DMS 273 (cell line): ENCODE data around the gene LCE1D.
A peak's percentile ranks its signal among the peaks of the same experiment; 100 is the strongest.

Source experiments
- DNase-seq: peaks from one replicate; lab custom pipeline; 2025; ENCODE audit not compliant: unreplicated experiment; lab: John Stamatoyannopoulos, UW

The LCE1D gene, protein sequence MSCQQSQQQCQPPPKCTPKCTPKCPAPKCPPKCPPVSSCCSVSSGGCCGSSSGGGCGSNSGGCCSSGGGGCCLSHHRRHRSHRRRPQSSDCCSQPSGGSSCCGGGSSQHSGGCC

DNA sequence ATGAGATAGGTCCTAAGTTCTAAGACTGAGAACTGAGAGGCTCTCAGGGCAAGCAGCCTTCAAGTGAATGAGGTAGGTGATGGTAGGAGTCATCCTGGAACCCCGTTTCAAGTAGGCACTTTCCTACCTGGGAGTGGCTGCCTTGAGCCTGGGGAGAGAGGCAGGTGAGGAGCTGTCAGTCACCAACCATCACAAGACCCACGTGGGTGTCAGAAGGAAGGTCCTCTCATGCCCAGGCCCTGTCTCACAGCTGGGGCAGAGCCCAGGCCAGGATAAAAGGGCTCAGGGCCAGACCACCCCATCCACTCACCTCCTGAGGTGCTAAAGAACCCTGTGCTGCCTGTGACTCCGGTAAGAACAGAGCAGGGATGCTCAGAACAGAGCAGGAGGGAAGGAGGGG, at the start of gene LCE1D:
LCE1D (plus strand) TSS at position 301 of the 400 bp plus-strand sequence. CDS start 1,074 bp downstream, outside the sequence.
- DNase-seq: no peak

DNA sequence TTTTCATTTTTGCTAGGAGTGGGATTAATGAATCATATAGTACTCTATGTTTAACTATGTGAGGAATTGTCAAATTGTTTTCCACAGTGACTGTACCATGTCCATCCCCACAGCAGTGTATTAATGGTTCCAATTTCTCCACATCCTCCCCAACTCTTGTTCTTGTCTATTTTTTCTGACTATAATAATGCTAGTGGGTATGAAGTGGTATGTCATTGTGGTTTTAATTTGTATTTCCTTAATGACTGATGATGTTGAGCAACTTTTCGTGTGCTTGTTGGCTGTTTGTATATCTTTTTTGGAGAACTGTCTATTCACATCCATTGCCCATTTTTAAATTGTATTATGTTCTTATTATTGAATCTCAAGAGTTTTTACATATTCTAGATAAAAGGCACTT, 48.7 kb upstream of the LCE1D start:
- no peak for DNase-seq

DNA sequence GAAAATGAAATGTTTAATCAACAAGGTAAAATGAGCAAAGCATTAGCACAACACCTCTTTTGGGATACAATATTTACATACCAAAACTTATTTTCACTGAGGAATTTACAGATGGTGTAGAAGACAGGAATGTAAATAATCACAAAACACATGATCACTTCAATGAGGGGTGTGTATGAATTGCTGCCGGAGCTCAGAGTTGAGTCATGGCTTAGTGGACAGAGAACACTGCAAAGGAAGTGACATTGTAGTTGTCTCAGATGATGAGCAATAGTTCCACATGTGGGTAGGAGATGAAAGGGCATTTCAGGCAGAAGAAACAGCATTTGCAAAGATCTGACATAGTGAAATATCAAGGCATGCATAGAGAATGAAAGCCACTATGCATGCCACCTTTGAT, 44.3 kb upstream of the LCE1D start:
- no peak for DNase-seq

DNA sequence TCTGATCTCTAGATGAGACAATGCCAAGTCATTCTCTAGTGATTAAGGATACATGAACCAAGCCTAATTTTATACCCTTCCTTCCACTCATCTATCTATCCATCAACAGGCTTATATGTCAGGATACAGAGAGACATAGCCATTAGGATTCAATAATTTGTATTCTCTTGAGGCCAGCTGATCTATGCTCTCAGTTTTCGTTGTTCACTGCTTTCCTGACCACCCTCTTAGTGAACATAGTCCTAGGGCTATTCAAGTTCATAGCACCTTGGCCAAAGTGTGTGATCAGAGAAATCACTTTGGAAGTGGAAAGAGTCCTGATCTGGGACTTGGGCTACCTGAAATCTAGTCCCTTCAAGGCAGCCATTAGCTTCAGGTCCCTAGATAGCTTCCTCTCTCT, 42.9 kb upstream of the LCE1D start:
- no peak for DNase-seq

DNA sequence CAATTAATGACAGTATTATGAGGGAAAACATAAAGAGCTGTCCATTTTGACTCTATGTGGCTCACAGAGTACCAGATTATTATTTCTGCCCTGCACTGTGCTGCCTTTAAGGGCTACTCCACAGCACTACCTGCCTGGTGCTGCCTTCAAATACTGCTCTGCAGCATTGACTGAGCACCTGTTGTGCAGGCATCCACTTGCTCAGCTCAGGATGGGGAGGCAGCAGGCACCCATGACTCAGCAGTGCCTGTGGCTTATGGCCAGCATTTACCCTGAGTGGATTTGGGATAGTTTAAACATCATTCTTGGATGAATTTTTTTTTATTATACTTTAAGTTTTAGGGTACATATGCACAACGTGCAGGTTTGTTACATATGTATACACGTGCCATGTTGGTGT, 39.6 kb upstream of the LCE1D start:
- no peak for DNase-seq

DNA sequence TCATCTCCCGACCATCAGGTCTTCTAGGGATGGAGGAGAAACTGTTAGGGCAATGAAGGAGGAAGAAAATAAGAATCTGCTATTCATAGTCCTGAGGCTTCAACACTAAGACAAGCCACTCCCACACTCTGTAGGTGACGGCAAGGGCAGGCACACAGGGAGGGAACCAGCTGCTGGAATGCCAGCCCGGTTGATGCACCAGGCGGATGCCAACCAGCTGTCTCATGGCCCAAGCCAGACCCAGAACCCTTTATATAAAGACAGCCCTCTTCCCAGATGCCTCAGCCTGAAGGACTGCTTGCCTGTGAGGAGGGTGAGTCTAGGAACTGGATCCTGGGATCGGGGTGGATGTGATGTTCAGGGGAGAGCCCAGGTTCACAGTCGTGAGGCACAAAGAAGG, 38.8 kb upstream of the LCE1D start, which contains the start of gene KPRP:
KPRP (plus strand) TSS at position 279 of the 400 bp plus-strand sequence. CDS start 1,564 bp downstream, outside the sequence.
- DNase-seq: no peak

DNA sequence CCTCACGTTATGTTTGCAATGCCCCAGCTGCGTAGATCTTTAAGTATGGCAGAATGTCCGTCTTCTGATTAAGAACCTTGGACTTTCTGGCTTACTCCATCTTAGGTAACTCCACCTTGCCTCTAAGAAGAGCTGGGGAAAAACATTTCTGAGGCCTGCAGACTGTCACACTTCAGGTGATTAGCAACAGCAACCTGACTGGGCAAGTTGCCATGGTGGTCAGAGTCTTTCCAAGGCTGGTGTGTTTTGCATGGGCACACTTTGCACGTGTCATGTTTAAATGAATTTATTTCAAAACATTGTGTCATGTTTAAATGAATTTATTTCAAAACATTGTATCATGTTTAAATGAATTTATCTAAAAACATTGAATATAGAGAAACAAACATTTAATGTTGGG, 37.9 kb upstream of the LCE1D start:
- DNase-seq: no peak

DNA sequence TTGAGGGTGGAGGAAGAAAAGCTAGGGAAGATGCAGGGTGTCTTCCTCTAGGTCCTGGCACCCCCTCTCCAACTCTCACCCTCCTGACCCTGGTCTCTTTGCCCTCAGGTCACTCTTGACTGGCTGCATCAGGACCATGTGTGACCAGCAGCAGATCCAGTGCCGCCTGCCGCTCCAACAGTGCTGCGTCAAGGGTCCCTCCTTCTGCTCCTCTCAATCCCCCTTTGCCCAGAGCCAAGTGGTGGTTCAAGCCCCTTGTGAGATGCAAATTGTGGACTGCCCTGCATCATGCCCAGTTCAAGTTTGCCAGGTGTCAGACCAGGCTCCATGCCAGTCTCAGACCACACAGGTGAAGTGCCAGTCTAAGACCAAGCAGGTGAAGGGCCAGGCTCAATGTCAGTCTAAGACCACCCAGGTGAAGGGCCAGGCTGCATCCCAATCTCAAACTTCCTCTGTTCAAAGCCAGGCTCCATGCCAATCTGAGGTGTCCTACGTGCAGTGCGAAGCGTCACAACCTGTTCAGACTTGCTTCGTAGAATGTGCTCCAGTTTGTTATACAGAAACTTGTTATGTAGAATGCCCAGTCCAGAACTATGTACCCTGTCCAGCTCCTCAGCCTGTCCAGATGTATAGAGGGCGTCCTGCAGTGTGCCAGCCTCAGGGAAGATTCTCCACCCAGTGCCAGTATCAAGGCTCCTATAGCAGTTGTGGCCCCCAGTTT, 36.9 kb upstream of the LCE1D start:
- no peak for DNase-seq

DNA sequence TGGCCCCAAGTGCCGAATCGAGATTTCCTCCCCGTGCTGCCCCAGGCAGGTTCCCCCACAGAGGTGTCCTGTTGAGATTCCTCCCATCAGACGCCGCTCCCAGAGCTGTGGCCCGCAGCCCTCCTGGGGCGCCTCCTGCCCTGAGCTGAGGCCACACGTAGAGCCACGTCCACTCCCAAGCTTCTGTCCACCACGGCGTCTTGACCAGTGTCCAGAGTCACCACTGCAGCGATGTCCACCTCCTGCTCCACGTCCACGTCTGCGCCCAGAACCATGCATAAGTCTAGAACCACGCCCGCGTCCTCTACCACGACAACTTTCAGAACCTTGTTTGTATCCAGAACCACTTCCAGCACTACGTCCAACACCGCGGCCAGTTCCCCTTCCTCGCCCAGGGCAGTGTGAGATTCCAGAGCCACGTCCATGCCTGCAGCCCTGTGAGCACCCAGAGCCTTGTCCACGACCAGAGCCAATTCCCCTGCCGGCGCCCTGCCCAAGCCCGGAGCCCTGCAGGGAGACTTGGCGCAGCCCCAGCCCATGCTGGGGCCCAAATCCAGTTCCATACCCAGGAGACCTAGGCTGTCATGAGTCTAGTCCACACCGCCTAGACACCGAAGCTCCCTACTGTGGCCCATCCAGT, 35.9 kb upstream of the LCE1D start:
- no peak for DNase-seq

DNA sequence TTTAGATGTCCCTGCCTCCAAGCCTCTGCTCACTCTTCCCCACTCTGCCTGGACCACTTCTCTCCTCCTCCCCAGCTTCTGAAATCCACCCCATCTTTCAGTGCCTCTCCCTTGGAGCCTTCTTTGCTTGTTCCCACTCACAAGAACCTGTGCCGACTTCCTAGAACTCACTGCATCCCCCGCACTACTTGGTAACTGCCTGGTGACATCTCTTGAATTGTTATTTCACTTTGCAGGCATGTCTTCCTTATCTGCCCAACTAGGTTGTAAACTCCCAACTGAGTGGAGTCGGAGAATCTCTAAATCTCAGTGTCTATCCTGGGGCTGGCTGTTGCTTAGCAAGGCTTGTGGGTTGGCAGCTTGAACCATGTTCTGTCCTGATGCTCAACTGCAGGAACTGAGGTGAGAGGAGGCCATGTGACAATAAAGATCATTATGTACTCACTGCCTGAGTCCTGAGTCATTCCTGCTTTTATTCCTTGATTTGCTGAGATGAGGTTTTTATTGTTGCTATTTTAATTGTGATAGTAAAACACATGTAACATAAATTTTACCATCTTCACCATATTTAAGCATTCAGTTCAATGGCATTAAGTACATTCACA, 34.8 kb upstream of the LCE1D start:
- DNase-seq: no peak

DNA sequence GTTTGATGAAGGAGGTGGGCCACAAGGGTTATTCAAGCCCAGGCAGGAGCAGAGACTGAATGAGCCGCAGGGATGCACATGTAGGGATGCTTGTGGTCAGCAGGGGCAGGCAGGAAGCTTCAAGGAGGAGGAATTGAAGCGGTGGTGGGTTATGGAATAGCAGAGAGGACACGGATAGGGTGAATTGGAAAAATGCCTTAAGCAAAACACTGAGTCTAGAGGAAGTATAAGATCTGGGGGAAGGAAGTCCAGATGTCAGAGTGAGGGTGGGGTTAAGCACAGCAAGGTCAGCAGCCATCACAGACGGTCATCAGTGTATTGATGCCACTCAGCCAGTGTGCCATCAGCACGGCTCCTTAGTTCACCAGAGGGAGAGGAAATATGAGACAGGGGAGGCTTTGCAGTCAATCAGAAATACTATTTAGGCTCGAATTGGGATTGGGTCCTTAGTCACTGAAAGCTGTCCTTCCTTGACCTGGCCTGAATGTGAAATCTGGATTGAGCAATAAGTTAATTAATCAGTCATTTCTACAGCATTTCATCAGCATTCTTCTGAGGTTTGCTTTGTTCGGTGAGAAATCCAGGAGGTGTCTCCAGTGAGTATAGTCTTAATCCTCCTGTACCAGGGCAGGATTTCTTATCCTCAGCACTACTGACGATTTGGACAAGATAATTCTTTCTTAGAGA, 27.5 kb upstream of the LCE1D start:
- DNase-seq: no peak

DNA sequence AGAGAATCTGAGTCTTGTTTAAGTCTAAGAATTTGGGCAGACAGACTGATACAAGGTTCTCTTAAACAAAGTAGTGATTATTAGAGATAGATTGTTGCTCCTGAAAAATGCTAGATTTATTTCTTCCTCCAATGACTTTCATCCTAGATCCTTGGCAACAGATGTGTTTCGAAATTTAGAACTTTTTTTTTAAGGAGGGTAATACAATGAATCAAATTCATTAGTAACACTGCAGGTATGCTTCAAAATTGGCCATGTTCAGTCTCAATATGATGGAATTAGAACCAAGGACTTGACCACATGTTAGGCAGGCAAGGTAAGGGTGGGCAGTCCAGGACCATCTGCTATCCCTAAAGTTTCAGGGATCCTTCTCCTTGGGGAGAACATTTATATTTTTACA, 26.1 kb upstream of the LCE1D start:
- no peak for DNase-seq

DNA sequence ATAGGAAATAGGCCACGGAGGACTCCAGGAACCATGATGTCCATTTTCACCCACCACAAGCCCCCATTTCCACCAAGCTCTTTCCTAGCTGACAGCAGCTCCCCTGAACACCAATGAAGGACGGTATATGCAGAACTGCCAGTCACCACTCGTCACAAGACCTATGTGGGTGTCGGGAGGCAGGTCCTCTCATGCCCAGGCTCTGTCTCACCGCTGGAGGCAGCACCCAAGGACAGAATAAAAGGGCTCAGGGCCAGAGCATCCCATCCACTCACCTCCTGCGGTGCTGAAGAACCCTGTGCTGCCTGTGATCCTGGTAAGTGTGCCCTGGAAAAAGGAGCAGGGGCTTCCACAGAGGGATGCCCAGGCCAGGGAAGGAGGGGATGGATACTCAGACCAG, 21.6 kb upstream of the LCE1D start, which contains the start of gene LCE1F:
LCE1F (plus strand) TSS at position 266 of the 400 bp plus-strand sequence. CDS start 1,232 bp downstream, outside the sequence.
- DNase-seq: no peak

DNA sequence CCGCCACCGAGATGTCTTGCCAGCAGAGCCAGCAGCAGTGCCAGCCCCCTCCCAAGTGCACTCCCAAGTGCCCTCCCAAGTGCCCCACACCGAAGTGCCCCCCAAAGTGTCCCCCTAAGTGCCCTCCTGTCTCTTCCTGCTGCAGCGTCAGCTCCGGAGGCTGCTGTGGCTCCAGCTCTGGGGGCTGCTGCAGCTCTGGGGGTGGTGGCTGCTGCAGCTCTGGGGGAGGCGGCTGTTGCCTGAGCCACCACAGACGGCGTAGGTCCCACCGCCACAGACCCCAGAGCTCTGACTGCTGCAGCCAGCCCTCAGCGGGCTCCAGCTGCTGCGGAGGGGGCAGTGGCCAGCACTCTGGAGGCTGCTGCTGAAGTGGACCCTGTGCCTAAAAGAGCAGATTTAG, 20.2 kb upstream of the LCE1D start:
- no peak for DNase-seq

DNA sequence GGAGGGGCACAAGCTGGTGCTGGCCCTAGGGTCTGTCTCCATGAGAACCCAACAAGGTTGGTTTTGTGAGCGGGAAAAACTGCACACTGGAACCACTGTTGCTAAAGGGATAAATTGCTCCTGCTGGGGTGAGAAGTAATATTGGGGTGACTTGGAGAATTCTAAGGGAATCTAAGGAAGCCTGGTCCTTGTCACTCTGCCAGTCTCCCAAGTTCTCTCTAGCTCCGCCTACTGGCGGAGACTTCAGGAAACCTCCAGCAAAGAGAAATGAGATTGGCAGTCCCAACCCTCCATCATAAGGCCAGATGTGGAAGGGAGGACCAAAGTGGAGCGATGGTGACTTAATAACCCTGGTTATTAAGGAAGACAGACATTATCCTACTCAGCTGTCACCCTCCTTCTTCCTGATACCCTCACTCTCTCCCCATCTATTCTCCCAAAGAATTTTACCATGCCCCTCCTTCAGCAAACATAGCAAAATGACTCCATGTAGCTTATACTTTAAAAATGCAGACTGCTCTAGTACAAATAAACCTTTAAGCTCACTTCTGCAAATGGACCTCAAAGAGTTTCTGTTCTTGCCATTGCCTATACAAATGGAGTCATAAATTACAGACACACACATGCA, 18.9 kb upstream of the LCE1D start:
- DNase-seq: peak; percentile 58

DNA sequence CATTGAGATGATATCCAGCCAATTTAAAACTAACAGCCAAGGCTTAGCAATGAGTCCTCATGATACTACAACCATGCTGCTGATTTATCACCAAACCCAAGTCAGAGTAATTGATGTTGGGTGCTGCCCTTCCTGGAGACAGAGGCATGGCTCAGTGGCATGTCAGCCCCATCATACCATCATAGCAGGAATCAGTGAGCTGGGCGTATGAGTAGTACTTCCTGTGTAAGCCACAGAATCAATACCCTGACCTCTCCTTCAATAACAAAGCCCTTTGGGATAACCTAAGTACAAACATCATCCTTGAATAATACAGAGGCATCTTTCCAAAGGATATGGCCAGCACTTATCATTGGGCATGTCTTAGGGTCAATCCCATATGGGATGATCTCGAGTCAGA, 13.4 kb upstream of the LCE1D start:
- DNase-seq: no peak

DNA sequence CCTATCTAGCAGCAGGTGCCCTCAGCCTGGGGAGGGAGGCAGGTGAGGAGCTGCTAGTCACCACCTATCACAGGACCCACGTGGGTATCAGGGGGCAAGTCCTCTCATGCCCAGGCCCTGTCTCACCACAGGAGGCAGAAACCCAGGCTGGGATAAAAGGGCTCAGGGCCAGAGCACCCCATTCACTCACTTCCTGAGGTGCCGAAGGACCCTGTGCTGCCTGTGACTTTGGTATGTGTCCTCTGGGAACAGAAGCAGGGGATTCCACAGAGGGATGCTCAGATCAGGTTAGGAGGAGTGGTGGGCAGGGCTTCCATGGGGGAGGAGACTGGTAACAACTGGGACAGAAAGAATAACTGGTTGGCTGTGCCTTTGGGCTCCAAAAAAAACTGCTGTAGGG, 10.4 kb upstream of the LCE1D start, which contains the start of gene LCE1E:
LCE1E (plus strand) TSS at position 181 of the 400 bp plus-strand sequence. CDS start 1,043 bp downstream, outside the sequence.
- DNase-seq: no peak

DNA sequence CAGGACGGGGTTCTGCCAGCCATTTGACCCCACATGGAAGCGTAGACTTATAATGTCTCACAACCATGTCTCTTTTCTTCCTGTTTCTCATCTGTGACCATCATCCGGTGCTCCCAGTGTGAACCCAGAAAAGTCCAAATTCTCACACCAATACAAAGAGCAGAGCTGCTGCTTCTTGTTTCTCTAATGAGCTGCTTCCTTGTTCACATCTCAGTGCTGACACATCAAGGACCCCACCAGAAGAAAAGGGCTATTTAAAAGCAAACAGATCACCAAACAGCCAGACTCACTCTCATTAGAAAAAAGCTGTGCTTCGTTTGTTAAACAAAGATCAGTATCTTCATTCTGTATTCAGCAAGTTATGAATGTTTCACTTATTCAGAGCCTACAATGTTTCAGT, 835 bp upstream of the LCE1D start:
- no peak for DNase-seq

DNA sequence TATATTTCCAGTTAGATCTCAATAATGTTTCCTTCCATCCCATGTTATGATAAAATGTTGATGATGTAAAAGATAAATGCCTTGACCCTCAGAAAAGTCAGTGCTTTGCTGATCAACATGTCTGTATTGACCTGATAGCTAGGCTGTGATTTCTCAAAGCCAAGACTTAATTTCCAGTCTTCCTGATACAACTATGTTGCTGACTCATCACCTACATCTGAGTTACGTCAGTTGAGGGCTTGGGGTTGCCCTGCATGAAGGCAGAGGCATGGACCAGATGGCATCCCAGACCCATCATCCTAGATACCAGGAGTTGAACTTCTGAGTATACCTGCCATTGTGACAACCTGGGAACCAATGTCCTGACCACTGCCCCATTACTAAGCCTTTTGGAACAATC, 4.8 kb downstream of the LCE1D start:
- no peak for DNase-seq

DNA sequence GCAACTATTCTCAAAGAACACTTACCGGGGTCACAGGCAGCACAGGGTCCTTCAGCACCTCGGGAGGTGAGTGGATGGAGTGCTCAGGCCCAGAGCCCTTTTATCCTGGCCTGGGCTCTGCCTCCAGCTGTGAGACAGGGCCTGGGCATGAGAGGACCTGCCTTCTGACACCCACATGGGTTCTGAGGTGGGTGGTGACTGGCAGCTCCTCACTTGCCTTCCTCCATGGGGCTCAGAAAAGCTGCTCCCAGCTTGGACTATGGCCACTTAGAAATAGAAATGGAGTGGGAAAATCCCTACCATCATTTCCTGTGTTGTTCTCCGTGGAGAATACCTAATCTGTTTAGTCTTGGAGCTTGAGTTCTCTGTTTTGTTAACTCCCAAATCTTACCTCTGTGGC, 10.1 kb downstream of the LCE1D start, which contains the start of gene LCE1C:
LCE1C (minus strand) TSS at position 76 of the 400 bp plus-strand sequence. CDS start 1,173 bp downstream, outside the sequence.
- no peak for DNase-seq

DNA sequence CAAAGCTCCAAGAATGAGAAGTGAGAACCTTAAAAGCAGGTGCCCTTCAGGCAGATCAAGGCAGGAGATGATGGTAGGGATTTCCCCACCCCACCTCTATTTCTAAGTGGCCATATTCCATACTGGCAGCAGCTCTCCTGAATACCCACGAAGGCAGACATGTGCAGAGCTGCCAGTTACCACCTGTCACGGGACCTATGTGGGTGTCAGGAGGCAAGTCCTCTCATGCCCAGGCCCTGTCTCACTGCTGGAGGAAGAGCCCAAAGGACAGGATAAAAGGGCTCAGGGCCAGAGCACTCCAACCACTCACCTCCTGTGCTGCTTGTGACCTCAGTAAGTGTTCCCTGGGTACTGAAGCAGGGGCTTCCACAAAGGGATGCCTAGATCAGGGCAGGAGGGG, 14.5 kb downstream of the LCE1D start:
- DNase-seq: no peak
